NCI-H1092 treated with DMSO at 0.1 percent for 48 hours (cell line): Measurements from ENCODE around the gene ABHD4.
A peak's percentile ranks its signal among the peaks of the same experiment; 100 is the strongest.
"Not testable (repeated sequence)": the region's sequence is repeated elsewhere in the genome, so short reads cannot be mapped to it uniquely, and the experiment has no call there.

Source experiments
- DNase-seq: peaks from one replicate; lab custom pipeline; 2025; lab: John Stamatoyannopoulos, UW

ABHD4 gene

DNA sequence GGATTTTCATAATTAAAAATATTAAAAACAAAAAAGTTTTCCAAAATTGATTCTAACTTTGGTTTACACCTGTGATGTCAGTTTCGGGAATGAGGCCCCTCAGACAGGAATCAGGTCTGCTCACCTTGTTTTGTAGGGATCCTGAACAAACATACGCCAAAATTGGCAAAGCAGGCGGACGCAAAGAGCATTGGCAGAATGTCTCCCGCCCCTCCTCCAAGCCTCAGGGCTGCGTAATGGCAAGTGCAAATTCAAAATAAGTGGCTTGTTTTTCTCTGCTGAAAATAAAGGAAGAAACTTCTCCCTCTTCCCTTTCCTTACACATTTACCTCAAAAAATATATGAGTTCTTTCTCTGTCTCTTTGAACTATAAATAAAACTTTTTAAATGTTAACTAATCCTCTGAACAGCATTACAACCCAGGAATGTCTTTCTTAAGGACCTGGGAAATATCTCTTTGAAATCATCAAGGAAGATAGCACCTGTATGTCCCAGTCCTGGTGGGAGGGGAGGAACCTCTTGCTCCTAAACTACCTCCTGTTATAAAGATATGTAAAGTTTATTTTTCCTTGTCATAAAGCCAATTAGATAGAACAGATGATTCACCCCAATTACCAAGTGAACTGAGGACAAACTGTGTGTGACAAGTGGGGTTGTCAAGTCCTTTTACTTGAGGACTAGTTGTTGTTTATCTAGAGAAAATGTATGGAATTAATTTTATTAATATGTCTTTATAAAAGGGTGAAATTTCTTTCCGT, 29.6 kb downstream of the ABHD4 start:
- DNase-seq, result no peak

DNA sequence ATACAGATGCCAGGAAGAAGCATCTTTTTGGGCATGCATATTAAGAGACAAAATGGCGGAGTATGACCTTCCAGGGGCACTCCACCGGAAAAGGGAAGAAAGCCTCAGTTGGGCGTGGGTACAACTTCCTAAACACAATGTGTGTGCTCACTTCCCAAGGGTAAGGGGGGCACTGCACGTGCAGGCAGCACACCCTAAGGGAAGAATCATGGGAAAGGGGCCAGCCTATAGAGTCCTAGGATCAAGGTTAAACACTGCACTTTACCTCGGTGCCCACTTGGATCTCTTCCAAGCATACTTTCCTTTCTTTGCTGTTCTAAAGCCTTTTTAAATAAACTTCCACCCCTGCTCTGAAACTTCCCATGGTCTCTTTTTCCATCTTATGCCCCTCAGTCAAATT, 31.3 kb downstream of the ABHD4 start:
- DNase-seq, result no peak

DNA sequence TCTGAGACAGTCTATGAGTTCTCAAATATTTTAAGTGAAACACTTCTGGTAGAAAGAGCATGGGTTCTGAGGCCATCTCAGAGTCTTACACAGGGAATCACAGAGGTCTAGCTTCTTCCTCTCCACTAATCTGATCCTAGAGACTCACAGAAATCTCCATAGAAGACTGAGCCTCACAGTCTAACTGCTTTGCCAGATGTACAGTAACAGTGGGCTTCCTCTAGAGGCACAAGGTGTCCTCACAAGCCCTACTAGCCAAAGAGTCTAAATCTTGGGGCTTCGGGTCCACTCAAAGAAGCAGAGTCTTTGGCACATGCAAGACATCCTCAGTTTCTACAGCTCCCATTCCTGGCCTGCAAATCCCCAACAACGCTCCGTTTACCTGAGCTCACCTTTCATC, 32.0 kb downstream of the ABHD4 start:
- DNase-seq, result no peak

DNA sequence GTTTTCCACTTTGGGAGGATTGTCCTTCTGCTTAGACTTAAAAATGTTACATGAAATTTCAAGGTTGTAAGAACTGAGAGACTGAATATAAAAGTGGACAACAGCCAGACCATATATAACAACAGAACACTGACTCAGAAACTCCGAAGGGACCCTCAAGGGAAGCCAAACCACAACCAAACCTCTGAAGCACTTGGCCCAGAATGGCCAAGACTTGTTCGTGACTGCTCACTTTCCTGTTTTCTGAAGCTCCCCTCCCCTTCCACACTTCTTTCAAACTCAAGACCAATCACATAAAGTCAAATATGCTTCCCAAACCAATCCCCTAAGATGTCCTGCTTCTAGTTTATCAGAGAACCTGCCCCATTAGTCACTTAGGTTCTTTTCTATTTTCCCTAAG, 32.4 kb downstream of the ABHD4 start:
- no peak for DNase-seq

DNA sequence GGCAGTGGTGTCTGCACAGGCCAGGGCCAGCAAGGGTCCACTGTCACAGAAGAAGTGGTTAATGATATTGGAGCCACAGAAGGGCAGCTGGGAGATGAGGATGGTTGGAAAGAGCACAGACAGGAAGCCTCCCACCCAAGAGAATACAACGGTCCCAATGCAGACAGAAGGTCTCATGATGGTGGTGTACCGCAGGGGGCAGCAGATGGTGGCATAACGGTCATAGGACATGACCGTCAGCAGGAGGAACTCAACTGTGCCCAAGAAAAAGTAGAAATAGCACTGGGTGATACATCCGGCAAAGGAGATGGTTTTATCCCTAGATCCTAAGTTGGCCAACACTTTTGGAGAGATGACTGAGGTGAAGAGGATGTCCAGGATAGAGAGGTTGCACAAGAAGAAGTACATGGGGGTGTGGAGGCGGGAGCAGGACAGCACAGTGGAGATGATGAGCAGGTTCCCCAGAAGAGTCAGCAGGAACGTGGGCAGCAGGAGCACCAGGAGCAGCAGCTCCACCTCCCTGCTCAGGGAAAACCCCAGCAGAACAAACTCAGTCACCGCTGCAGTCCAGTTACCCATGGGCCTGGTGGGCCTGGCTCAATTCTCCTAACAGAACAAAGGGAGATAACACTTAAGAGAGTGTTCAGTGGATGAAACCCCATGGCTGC, 36.3 kb downstream of the ABHD4 start:
- no peak for DNase-seq

DNA sequence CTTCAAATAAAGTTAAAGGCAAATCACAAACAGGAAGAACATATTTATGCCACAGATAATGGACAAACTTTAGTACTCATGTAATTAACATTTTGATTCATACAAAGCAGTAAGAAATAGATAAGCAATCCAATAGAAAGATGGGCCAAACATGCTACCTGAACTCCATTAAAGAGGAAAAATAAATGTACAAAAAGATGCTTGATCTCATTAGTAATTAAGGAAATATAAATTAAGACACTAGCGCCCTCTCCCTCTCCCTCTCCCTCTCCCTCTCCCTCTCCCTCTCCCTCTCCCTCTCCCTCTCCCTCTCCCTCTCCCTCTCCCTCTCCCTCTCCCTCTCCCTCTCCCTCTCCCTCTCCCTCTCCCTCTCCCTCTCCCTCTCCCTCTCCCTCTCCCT, 37.9 kb downstream of the ABHD4 start:
- DNase-seq, result not testable (repeated sequence)

DNA sequence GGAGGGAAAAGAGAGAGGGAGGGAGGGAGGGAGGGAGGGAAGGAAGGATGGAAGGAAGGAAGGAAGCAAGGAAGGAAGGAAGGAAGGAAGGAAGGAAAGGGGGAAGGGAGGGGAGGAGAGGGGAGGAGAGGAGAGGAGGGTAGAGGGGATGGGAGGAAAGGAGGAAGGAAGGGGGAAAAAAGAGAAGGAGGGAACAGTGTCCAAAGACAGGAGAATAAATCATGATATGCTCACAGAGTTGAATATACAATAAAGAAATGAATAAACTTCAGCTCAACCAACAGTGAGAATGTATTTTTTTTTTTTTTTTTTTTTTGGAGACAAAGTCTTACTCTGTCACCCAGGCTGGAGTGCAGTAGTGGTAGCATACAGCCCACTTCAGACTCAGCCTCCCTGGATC, 42.1 kb downstream of the ABHD4 start:
- no peak for DNase-seq

DNA sequence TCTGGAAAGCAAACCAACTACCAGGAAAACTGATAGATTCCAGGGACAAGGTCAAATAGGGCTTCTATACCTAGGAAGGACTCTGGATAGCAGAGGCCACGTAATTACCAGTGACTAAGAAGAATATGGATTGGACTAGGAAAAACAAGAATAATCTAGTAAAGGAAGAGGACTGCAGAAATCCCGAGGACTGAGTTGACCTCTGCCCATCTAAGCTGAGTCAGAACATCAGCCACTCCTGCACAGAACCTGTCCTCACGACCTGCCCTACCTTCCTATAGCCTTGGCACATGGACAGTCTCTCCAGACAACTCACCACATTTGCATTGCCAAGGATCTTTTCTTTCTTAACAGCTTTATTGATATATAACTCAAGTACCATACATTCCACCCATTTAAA, 43.7 kb downstream of the ABHD4 start:
- no peak for DNase-seq

DNA sequence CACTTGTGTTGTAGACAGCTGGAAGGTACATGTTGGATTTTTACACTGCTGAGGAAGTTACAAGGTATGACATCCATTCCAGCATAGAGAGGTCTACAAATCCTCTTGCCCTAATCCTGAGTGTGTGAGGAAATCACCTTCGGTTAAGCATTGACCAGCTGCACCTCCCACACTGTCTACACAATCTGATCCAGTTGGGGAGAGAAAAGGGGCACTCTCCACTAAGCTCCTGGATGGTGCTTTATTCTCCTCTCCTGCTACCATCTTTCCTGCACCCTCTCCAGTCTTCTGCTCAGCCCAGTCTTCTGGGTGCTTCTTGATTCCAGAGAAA, 46.2 kb downstream of the ABHD4 start, which contains the start of gene OR6J1:
Gene OR6J1, minus strand, starts transcription at position 48 of the 331 bp plus-strand sequence. CDS start 9,541 bp downstream, outside the sequence.
- no peak for DNase-seq

DNA sequence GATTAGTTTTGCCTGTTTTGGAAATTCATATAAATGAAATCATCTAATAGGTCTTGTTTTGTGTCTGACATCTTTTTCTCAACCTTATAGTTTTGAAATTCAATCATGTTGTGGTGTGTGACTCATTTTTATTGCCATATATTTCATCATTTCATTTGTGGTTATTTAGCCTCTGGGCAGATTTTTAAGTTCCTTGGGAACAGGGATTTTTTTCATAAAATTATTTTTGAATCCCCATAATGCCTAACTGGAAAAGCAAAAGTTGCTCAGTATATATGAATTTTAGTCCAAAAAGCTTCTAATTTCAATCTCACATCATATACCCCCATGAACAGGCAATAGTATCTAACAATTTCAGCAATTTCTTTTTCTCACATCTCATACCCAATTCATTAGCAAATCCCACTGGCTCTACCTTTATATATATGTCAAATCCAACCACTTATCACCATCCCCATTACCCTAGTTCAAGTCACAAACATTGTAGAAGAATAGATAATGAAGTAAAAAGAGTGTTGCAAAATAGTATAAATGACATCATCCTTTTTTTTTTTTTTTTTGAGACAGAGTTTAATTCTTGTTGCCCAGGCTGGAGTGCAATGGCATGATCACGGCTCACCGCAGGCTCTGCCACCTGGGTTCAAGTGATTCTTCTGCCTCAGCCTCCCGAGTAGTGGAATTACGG, 48.6 kb downstream of the ABHD4 start:
- DNase-seq, result no peak

DNA sequence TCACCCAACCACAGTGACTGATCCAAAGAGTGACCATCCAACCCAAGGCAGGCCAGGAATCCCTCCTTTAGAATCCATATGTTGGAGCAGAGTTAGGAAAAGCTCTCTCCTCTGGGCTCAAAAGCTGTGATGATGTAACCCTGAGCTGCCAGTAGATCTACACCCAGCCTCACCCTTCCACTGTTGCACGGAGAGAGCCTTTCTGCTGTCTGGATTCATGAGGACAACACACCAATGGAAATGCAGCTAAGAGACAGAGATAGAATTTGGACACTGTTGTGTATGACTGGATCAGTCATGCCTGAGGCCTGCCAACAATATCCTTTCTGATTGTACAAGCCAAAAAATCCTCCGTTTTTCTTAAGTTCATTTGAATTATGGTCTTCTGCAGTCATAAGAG, 50.4 kb downstream of the ABHD4 start:
- DNase-seq, result no peak

DNA sequence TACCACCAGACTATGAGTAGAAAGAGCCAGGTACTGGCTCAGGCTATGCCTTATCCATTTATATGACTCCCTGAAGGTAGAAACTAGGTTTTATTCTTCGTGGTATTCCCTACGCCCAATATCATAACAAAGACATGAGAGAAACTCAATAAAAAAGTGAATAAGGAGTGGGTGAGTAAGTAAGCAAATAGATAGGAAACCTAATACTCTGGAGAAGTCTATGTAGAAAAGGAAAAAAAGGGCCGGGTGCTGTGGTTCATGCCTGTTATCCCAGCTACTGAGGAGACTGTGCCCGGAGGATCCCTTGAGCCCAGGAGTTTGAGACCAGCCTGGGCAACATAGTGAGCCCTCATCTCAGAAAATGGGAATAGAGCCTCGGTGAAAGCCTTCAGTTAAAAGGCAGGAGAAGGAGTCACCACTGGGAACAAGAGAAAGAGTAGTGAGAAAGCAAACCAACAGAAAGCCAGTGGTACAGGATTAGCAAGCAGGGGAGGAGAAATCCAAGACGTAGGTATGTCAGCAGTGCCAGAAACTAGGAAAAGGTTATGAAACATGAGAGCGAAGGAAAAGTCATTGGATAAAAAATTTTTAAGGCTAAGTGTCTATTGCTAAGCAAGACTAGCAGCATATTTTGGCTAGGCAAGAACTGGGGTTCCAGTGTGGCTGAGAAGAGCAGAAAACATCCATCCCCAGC, 52.1 kb downstream of the ABHD4 start:
- no peak for DNase-seq

DNA sequence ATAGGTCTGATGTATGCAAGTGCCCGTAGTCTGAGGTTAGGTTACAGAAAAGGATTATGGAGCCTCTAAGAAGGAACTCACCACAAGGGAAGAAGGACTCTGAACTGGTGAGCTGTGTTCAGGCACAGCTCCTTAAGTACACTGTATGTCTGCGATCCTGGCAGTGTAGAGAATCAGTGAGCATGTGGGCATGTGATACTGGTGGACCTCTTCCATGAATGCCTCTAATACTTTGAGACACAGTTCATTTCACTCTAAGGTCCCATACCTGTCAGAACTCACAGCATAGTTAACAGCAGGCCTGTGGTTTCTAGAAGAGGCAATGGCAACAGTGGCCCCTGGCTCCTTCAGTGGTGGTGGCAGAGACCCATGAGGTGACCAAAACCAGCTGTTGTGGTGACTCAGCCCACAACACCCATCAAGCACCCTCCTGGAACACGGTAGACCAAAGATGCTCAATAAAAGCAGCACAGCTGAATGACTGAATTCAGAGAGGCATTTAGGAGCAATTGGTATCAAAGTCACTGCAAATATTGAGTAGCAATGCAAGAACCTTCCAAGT, 52.9 kb downstream of the ABHD4 start:
- no peak for DNase-seq

DNA sequence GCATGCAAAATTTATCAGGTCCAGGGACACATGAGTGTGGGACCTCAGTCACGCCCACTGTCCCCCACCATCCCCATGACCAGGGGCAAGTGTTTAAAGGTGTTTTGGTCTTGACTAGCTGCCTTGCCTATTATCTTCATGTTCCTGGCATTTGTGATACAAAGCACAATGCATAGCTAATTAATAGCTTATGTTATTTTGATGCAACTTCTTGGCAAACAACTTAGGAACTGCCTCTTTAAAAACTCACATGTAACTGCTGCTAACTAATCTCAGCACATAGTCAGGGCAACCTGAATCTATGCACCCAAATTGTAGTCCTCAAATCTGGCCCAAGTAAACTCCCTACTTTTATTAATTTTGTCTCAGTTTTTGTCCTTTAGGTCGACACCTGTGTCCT, 53.5 kb downstream of the ABHD4 start:
- no peak for DNase-seq

DNA sequence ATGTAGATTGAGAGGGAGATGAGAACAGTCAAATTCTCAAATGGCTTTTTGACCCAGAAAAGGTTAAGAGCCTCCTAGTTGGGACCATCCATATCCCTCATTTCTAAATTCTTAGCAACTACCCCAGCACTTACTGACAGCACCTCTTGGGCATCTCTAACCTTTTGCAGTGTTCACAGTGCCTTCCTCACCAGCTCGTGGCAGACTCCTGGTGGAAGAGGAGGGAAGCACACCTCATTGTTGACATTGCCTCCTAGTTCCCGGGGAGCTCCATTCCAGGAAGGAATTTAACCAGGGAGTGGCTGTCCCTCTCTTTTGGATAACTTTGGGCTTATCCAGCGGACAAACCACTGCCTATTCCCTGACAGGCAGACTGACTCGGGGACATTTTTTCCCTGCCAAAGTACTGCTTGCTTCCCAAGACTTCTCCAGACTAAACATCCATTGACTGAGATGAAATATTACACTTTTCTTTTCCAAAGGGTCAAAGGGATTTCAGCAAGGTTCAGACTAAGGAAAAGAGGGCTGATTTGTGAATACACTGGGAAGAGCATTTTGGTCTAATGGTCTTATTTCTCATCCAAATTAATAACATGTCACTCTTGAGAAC, 55.0 kb downstream of the ABHD4 start:
- DNase-seq, result peak; percentile 60

DNA sequence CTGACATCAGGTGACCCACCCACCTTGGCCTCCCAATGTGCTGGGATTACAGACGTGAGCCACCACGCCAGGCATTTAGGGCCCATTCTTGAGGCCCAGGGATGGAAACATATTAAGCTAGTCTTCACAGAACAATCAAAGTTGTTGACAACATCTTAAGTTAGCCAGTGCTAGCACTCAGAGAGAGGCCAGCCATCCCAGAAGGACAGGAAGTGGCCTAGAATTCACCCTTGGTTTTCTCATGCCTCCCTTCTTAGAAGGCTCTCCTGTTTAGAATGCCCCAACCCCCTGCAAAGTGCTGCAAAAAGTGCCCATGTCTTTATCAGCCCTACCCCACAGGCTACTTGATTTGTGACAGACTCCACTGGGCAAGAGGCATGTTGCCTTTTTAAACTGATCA, 58.1 kb downstream of the ABHD4 start:
- no peak for DNase-seq

DNA sequence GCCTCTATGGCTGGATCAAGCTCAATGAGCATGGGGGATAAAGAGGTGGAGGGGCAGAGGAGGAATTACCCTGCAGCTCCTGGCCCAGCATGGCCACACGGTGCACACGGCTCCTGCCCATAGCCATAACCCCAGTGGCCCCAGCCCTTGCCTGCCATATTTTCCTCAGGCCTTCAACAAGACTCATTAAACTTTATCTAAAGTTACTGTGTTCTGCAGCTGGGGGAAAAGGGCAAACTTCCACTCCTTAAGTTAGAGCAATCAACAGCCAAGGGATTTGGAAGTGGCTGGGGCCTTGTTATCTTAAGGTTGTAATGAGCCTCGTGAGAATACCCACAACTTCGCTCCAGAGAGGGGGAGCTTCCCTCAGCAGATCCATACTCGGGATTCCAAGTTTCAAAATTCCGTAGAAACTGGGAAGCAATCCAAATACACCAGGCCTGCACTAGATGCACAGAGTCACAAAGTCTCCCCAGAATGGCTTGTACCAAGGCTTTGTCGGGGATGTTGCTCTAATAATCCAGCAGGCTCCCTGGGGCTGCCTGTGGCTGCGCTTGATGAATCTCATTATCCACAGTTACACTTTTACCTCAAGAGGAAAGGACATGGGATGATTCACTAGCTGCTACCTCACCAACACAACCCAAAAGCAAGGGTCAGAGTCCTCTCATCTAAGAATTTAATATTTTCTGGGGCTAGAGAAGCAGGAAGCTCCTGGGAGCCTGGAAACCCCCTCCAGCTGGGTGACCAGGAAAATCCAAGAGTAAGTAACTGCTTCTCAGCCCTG, 59.0 kb downstream of the ABHD4 start:
- no peak for DNase-seq

DNA sequence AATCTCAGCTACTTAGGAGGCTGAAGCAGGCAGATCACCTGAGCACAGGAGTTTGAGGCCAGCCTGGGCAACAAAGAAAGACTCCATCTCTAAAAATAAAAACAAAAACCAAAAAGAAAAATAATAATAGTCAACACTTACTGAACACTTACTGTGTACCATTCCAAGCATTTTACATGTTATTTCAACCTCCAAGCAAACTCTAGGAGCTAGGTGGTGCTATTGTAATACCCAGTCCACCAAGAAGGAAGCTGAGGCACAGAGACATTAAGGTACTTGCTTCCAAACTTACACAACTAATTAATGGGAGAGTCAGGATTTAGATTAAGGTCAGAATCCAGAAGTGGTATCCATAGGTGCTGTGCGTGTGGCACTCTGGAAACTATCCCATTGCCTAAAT, 59.8 kb downstream of the ABHD4 start:
- DNase-seq, result peak; percentile 7

DNA sequence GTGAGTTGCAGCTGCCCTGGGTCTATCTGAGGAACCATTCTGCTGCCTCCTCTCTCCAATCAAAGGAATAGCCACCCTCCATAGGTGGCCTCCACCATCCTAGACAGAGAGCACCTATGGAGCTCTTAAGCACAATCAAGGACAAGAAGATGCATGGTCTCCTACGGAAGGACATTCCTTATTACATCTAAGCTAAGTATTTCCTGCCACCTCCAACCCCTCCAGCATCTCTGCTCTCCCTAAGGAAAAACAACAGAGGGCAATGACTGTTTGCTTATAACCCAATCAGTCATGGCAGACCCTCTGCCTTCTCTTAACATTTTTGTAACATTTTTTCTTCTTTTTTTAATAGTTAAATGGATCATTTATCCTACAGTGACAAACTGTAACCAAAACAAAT, 60.8 kb downstream of the ABHD4 start:
- DNase-seq, result no peak

DNA sequence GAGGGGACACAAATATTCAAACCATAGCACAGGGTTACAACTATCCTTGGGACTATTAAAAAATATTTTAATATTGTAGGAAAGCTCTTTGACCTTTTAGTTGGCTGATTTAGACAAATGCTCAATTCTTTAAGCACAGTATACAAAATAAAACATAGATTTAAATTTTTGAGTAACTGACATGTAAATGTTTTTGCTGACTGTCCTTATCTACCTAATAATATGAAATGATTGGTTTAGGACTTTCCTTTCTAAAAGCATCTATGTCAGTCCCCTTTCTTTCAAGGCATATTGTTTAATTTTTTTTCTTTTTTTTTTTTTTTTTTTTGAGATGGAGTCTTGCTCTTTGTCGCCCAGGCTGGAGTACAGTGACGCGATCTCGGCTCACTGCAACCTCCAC, 62.6 kb downstream of the ABHD4 start:
- no peak for DNase-seq
